ENCODE measurements around the gene TPCN1. TPM values are rescaled to one million over a fixed set of nuclear protein-coding genes. Genes with fewer than 3 reads are reported as not detected.

TPCN1 gene
- total and polyA plus RNA-seq, 2 donors (not counting 1 experiment from before 2014, with no cell fraction given): 17.2 to 17.8 TPM

DNA sequence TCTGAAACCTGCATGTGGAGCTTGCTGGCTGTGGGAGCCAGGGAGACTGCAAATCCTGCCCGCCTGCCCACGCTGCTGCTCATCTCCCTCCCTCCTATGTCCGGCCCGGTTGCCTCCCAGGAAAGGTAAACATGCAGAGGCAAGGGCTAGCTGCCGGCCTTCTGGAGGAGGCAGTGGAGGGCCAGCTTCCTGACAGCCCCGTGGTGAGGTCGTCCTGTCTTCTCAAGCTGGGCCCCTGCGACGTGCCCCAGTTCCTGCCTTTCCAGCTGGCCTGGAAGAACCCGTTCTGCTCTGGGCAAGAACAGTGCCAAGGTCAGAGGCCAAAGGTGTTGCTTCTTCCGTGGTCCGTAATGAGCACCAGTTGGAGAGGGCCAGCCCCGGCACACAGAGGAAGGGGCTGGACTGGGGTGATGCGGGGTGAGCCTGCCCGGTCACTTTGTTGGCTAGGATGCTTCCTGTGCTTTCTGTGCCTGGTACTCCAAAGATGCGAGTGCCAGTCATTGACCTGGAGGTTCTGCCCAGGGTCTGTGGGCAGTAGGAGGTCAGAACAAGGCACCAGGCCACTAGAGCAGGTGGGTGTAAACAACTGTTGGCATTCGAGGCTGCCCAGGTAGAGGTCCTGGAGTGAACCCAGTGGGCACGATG, 25.3 kb downstream of the TPCN1 start:
- H3K36me3 ChIP-seq (ENCODE audit: control insufficient read depth, insufficient read depth, low read length): no peaks in the 10 kb centered on the region
- H3K4me2 ChIP-seq (ENCODE audit: extremely low read depth, insufficient read depth, low read length): peak overlapping the region; percentile 84
- no peak overlapping the region for H2AFZ ChIP-seq (ENCODE audit: low read length)

GRCh38 chr12:113247123-113248050, 26.1 kb downstream of the TPCN1 start:
- H3K4me2 ChIP-seq (ENCODE audit: extremely low read depth, insufficient read depth, low read length): no peak overlapping the region

More for the DNA sequence above, 25.3 kb downstream of the TPCN1 start:
- H3K27me3 ChIP-seq (ENCODE audit: control insufficient read depth, insufficient read depth, low read length): no peaks in the 10 kb centered on the region
- DNase-seq (ENCODE audit: low read depth in 2 of 2): peak in 1 of 2 donors; percentile 19
- no peaks in the 10 kb centered on the region for H3K79me2 ChIP-seq (ENCODE audit: control insufficient read depth, insufficient read depth, low read length)
- H3K9me3 ChIP-seq (ENCODE audit: control insufficient read depth, insufficient read depth, low read depth, low read length): no peaks in the 10 kb centered on the region
- H3K27ac ChIP-seq (ENCODE audit: insufficient read depth, low read length): peak overlapping the region; percentile 77
- no peak for TF ChIP-seq EZH2 (IDR thresholded peaks at IDR 0.05; ENCODE audit: low read length, missing control alignments)
- no peak for TF ChIP-seq CTCF (conservative IDR thresholded peaks at IDR 0.05 in 1 of 2, IDR thresholded peaks at IDR 0.05 in 1 of 2; ENCODE audit: low read depth in 1 of 2, low read length in 2 of 2)
- no peak overlapping the region for H3K4me3 ChIP-seq (replicated peaks in 1 of 4; ENCODE audit: control extremely low read depth in 1 of 4, insufficient read depth in 1 of 4, low read depth in 3 of 4, low read length in 4 of 4)
- H3K4me1 ChIP-seq (ENCODE audit: control insufficient read depth, extremely low read depth, insufficient read depth, low read length): peaks cover 31% of the 10 kb centered on the region
- H4K20me1 ChIP-seq (ENCODE audit: control insufficient read depth, extremely low read depth, insufficient read depth, low read length): no peaks in the 10 kb centered on the region
- no peak overlapping the region for H3K9ac ChIP-seq (ENCODE audit: insufficient read depth, low read length)

More at GRCh38 chr12:113247123-113248050, 26.1 kb downstream of the TPCN1 start:
- no peaks in the 10 kb centered on the region for H4K20me1 ChIP-seq (ENCODE audit: control insufficient read depth, extremely low read depth, insufficient read depth, low read length)
- H3K79me2 ChIP-seq (ENCODE audit: control insufficient read depth, insufficient read depth, low read length): no peaks in the 10 kb centered on the region
- DNase-seq (ENCODE audit: low read depth in 2 of 2): peak; percentile 45 to 69
- no peak overlapping the region for H2AFZ ChIP-seq (ENCODE audit: low read length)
- peaks cover 25% of the 10 kb centered on the region for H3K4me1 ChIP-seq (ENCODE audit: control insufficient read depth, extremely low read depth, insufficient read depth, low read length)
- H3K27ac ChIP-seq (ENCODE audit: insufficient read depth, low read length): no peak overlapping the region
- no peak overlapping the region for H3K9ac ChIP-seq (ENCODE audit: insufficient read depth, low read length)
- H3K27me3 ChIP-seq (ENCODE audit: control insufficient read depth, insufficient read depth, low read length): no peaks in the 10 kb centered on the region
- TF ChIP-seq CTCF (conservative IDR thresholded peaks at IDR 0.05 in 1 of 2, IDR thresholded peaks at IDR 0.05 in 1 of 2; ENCODE audit: low read depth in 1 of 2, low read length in 2 of 2): no peak
- TF ChIP-seq EZH2 (IDR thresholded peaks at IDR 0.05; ENCODE audit: low read length, missing control alignments): no peak
- no peak overlapping the region for H3K4me3 ChIP-seq (replicated peaks in 1 of 4; ENCODE audit: control extremely low read depth in 1 of 4, insufficient read depth in 1 of 4, low read depth in 3 of 4, low read length in 4 of 4)
- no peaks in the 10 kb centered on the region for H3K36me3 ChIP-seq (ENCODE audit: control insufficient read depth, insufficient read depth, low read length)
- no peaks in the 10 kb centered on the region for H3K9me3 ChIP-seq (ENCODE audit: control insufficient read depth, insufficient read depth, low read depth, low read length)
